GM18861 (cell line): ENCODE measurements around the gene GNG13.
"Not testable (repeated sequence)": the region's sequence is repeated elsewhere in the genome, so short reads cannot be mapped to it uniquely, and the experiment has no call there.

Source experiments
- ATAC-seq: cut with Tn5 transposase; IDR thresholded peaks from one replicate; pipeline ENCODE4 v1.9.1; 2021; ENCODE audit not compliant: unreplicated experiment

Gene GNG13

GRCh38 chr16:832652-833336 lies 32.3 kb upstream of the GNG13 start:
- no peak for ATAC-seq

- no peak for ATAC-seq
These were observed 31.3 kb upstream of the GNG13 start for GRCh38 chr16:831571-832413.

GRCh38 chr16:830871-831570 lies 30.5 kb upstream of the GNG13 start:
- no peak for ATAC-seq

GRCh38 chr16:830107-830870 lies 29.8 kb upstream of the GNG13 start:
- no peak for ATAC-seq

GRCh38 chr16:828891-829290 lies 28.4 kb upstream of the GNG13 start:
- ATAC-seq, result no peak

- no peak for ATAC-seq
These were observed 27.0 kb upstream of the GNG13 start for GRCh38 chr16:827513-827912.

GRCh38 chr16:825341-826061 lies 25.0 kb upstream of the GNG13 start:
- ATAC-seq, result no peak

GRCh38 chr16:824601-825000 lies 24.1 kb upstream of the GNG13 start:
- no peak for ATAC-seq

- ATAC-seq, result no peak
These were observed 23.7 kb upstream of the GNG13 start for GRCh38 chr16:824194-824593.

- no peak for ATAC-seq
These were observed 22.4 kb upstream of the GNG13 start for GRCh38 chr16:822909-823297.

- no peak for ATAC-seq
These were observed 21.8 kb upstream of the GNG13 start for GRCh38 chr16:822174-822908.

GRCh38 chr16:821751-822150 lies 21.2 kb upstream of the GNG13 start:
- ATAC-seq, result no peak

GRCh38 chr16:820748-821147 lies 20.2 kb upstream of the GNG13 start:
- ATAC-seq, result no peak

- ATAC-seq, result not testable (repeated sequence)
These were observed 19.5 kb upstream of the GNG13 start for GRCh38 chr16:820044-820408.

- ATAC-seq, result no peak
These were observed 19.0 kb upstream of the GNG13 start for GRCh38 chr16:819336-820043.

- ATAC-seq, result no peak
These were observed 18.1 kb upstream of the GNG13 start for GRCh38 chr16:818592-818991.

- ATAC-seq, result no peak
These were observed 17.6 kb upstream of the GNG13 start for GRCh38 chr16:818132-818531.

- ATAC-seq, result no peak
These were observed 16.7 kb upstream of the GNG13 start for GRCh38 chr16:817001-817906.
